ENCODE data around the gene COL20A1.

Gene COL20A1

GRCh38 chr20:63354636-63355350, 61.8 kb downstream of the COL20A1 start:
- DNase-seq (ENCODE audit: extremely low read depth, insufficient read length): no peak
- no peak for TF ChIP-seq CTCF (IDR thresholded peaks at IDR 0.05; ENCODE audit: insufficient read depth, low read length, poor library complexity, severe bottlenecking)
- Histone ChIP-seq H3K27me3 (replicated peaks; ENCODE audit: control insufficient read depth, insufficient read depth, low read length) (no peaks in the 10 kb centered on the region), H3K36me3 (ENCODE audit: control insufficient read depth, insufficient read depth, low read length) (no peaks in the 10 kb centered on the region), H3K4me3 (replicated peaks; ENCODE audit: low read depth, low read length) (no peak overlapping the region)

- H3K4me3 ChIP-seq (replicated peaks; ENCODE audit: low read depth, low read length): no peak overlapping the region
- TF ChIP-seq CTCF (IDR thresholded peaks at IDR 0.05; ENCODE audit: insufficient read depth, low read length, poor library complexity, severe bottlenecking): no peak
- DNase-seq (ENCODE audit: extremely low read depth, insufficient read length): no peak
- no peaks in the 10 kb centered on the region for H3K27me3 ChIP-seq (replicated peaks; ENCODE audit: control insufficient read depth, insufficient read depth, low read length)
- no peaks in the 10 kb centered on the region for H3K36me3 ChIP-seq (ENCODE audit: control insufficient read depth, insufficient read depth, low read length)
These were observed 62.9 kb downstream of the COL20A1 start for GRCh38 chr20:63355781-63356295.

GRCh38 chr20:63356511-63356910, 63.5 kb downstream of the COL20A1 start:
- no peak for DNase-seq (ENCODE audit: extremely low read depth, insufficient read length)
- H3K27me3 ChIP-seq (replicated peaks; ENCODE audit: control insufficient read depth, insufficient read depth, low read length): no peaks in the 10 kb centered on the region
- TF ChIP-seq CTCF (IDR thresholded peaks at IDR 0.05; ENCODE audit: insufficient read depth, low read length, poor library complexity, severe bottlenecking): no peak
- H3K36me3 ChIP-seq (ENCODE audit: control insufficient read depth, insufficient read depth, low read length): no peaks in the 10 kb centered on the region
- H3K4me3 ChIP-seq (replicated peaks; ENCODE audit: low read depth, low read length): no peak overlapping the region

- Histone ChIP-seq H3K36me3 (ENCODE audit: control insufficient read depth, insufficient read depth, low read length) (no peaks in the 10 kb centered on the region), H3K4me3 (replicated peaks; ENCODE audit: low read depth, low read length) (no peak overlapping the region), H3K27me3 (replicated peaks; ENCODE audit: control insufficient read depth, insufficient read depth, low read length) (no peaks in the 10 kb centered on the region)
- DNase-seq (ENCODE audit: extremely low read depth, insufficient read length): no peak
- TF ChIP-seq CTCF (IDR thresholded peaks at IDR 0.05; ENCODE audit: insufficient read depth, low read length, poor library complexity, severe bottlenecking): no peak
These were observed 64.2 kb downstream of the COL20A1 start for GRCh38 chr20:63356931-63357879.

- DNase-seq (ENCODE audit: extremely low read depth, insufficient read length): no peak
- H3K4me3 ChIP-seq (replicated peaks; ENCODE audit: low read depth, low read length): no peak overlapping the region
- no peaks in the 10 kb centered on the region for H3K27me3 ChIP-seq (replicated peaks; ENCODE audit: control insufficient read depth, insufficient read depth, low read length)
- H3K36me3 ChIP-seq (ENCODE audit: control insufficient read depth, insufficient read depth, low read length): no peaks in the 10 kb centered on the region
- no peak for TF ChIP-seq CTCF (IDR thresholded peaks at IDR 0.05; ENCODE audit: insufficient read depth, low read length, poor library complexity, severe bottlenecking)
These were observed 65.2 kb downstream of the COL20A1 start for GRCh38 chr20:63357921-63358905.
